SK-N-SH (cell line): ENCODE results near the gene KANSL2. TPM values are rescaled to one million over a fixed set of nuclear protein-coding genes. Genes with fewer than 3 reads are reported as not detected.

Source experiments
- CTCF ChIA-PET: fragments of 300-600, 350-600 bp; formaldehyde crosslinking; extraction: SDS; loops from one replicate; lab custom pipeline; 2021; lab: Yijun Ruan, JAX
- POLR2A ChIA-PET: fragments of 350-600 bp; sonication (Branson Sonifier 250); formaldehyde crosslinking; extraction: SDS; loops from one replicate; lab custom pipeline; 2020; ENCODE audit warnings: antibody characterized with exemption, inconsistent platforms; lab: Yijun Ruan, JAX
- DNase-seq: peaks from one replicate; pipeline ENCODE4 v3.0.0; 2012
- H2AFZ ChIP-seq: fragments of 200-600 bp; sonication (generic); 2 replicates; pipeline ENCODE4 v1.8.1; 2016; ENCODE audit warnings: antibody characterized with exemption, mild to moderate bottlenecking, low read depth
- H3F3A ChIP-seq: fragments of 200-600 bp; sonication (generic); replicated peaks from 2 replicates; pipeline ENCODE3; 2016; ENCODE audit warnings: antibody characterized with exemption, mild to moderate bottlenecking; ENCODE audit not compliant: insufficient read depth
- H3K27ac ChIP-seq, 2 experiments: fragments of 200-500 bp in 1 of 2; fragments of 200-600 bp in 1 of 2; sonication (Bioruptor generic) in 1 of 2; sonication (generic), shearing (Covaris generic) in 1 of 2; 2 replicates each; pipeline versions ENCODE4 v1.5.1 to v1.6.1; 2014 to 2016; ENCODE audit warnings: low read depth in 2 of 2, inconsistent platforms in 1 of 2, low read length in 1 of 2, mild to moderate bottlenecking in 1 of 2, mixed read lengths in 1 of 2
- H3K27me3 ChIP-seq: fragments of 200-600 bp; sonication (generic), shearing (Covaris generic); 2 replicates; pipeline ENCODE4 v1.6.1; 2016; ENCODE audit warnings: mixed run types; ENCODE audit not compliant: insufficient read depth
- H3K36me3 ChIP-seq, 2 experiments: fragments of 200-500 bp in 1 of 2; fragments of 200-600 bp in 1 of 2; sonication (Bioruptor generic) in 1 of 2; sonication (generic) in 1 of 2; replicated peaks in 1 of 2; 2 replicates each; pipeline versions ENCODE3 to v1.5.1; 2014 to 2016; ENCODE audit warnings: low read length in 1 of 2, mild to moderate bottlenecking in 1 of 2; ENCODE audit not compliant: insufficient read depth in 2 of 2, control insufficient read depth in 1 of 2
- H3K4me1 ChIP-seq, 2 experiments: fragments of 200-500 bp in 1 of 2; fragments of 200-600 bp in 1 of 2; sonication (Bioruptor generic) in 1 of 2; sonication (generic), shearing (Covaris generic) in 1 of 2; 2 replicates each; pipeline versions ENCODE4 v1.5.1 to v1.6.1; 2014 to 2016; ENCODE audit warnings: low read depth in 1 of 2, low read length in 1 of 2, mixed run types in 1 of 2; ENCODE audit not compliant: insufficient read depth in 2 of 2, control insufficient read depth in 1 of 2
- H3K4me2 ChIP-seq: fragments of 200-600 bp; sonication (generic), shearing (Covaris generic); 2 replicates; pipeline ENCODE4 v1.6.1; 2017; ENCODE audit warnings: mixed run types
- H3K4me3 ChIP-seq, 2 experiments: fragments of 200-500 bp in 1 of 2; fragments of 200-600 bp in 1 of 2; sonication (Bioruptor generic) in 1 of 2; sonication (generic), shearing (Covaris generic) in 1 of 2; 2 replicates each; pipeline versions ENCODE4 v1.5.1 to v1.8.1; 2014 to 2016; ENCODE audit warnings: low read depth in 2 of 2, inconsistent platforms in 1 of 2, low read length in 1 of 2, mild to moderate bottlenecking in 1 of 2, mixed read lengths in 1 of 2, moderate library complexity in 1 of 2
- H3K79me2 ChIP-seq: fragments of 200-600 bp; sonication (generic); 2 replicates; pipeline ENCODE4 v1.8.1; 2017; ENCODE audit warnings: mild to moderate bottlenecking; ENCODE audit not compliant: insufficient read depth
- H3K9ac ChIP-seq: fragments of 200-600 bp; sonication (generic); 2 replicates; pipeline ENCODE4 v1.6.1; 2017; ENCODE audit warnings: mixed run types
- H3K9me2 ChIP-seq: fragments of 200-600 bp; sonication (generic); 2 replicates; pipeline ENCODE4 v1.6.1; 2017; ENCODE audit warnings: mixed run types
- H3K9me3 ChIP-seq: fragments of 200-600 bp; sonication (generic); 2 replicates; pipeline ENCODE4 v1.6.1; 2017; ENCODE audit warnings: mixed run types, mild to moderate bottlenecking, moderate library complexity
- H4K20me1 ChIP-seq: fragments of 200-600 bp; sonication (generic); 2 replicates; pipeline ENCODE4 v1.6.1; 2017; ENCODE audit warnings: mild to moderate bottlenecking, mixed run types; ENCODE audit not compliant: insufficient read depth
- CHD2 ChIP-seq: fragments of 150-350 bp; IDR thresholded peaks from 2 replicates; pipeline ENCODE4 v1.6.1; 2018; ENCODE audit warnings: low read length; ENCODE audit not compliant: partially characterized antibody
- CTCF ChIP-seq: fragments of 200-600 bp; sonication (generic); IDR thresholded peaks from 2 replicates; pipeline ENCODE4 v1.6.1; 2017; ENCODE audit warnings: antibody characterized with exemption, mild to moderate bottlenecking, moderate library complexity
- ELF1 ChIP-seq: IDR thresholded peaks from 2 replicates; pipeline ENCODE4 v1.4.0; 2012
- FOXM1 ChIP-seq: IDR thresholded peaks from 2 replicates; pipeline ENCODE4 v1.4.0; 2012; ENCODE audit warnings: low read depth, mild to moderate bottlenecking
- IRF3 ChIP-seq: fragments of 150-350 bp; IDR thresholded peaks from 2 replicates; pipeline ENCODE4 v1.6.1; 2016; ENCODE audit warnings: mild to moderate bottlenecking, low read depth, low read length
- JUND ChIP-seq: IDR thresholded peaks from 2 replicates; pipeline ENCODE4 v1.4.0; 2012
- MAX ChIP-seq: IDR thresholded peaks from 2 replicates; pipeline ENCODE4 v1.4.0; 2012; ENCODE audit warnings: low read depth
- MXI1 ChIP-seq: IDR thresholded peaks from 2 replicates; pipeline ENCODE4 v1.6.1; 2012; ENCODE audit warnings: mild to moderate bottlenecking, low read depth, low read length, improper control_type of control experiment
- NFIC ChIP-seq: IDR thresholded peaks from 2 replicates; pipeline ENCODE4 v1.4.0; 2012; ENCODE audit warnings: borderline replicate concordance
- NRF1 ChIP-seq: IDR thresholded peaks from 2 replicates; pipeline ENCODE4 v1.6.1; 2012; ENCODE audit warnings: low read depth, mild to moderate bottlenecking, low read length
- PBX3 ChIP-seq: IDR thresholded peaks from 2 replicates; pipeline ENCODE4; 2012
- POLR2AphosphoS5 ChIP-seq: IDR thresholded peaks from 2 replicates; pipeline ENCODE4 v1.6.1; 2012; ENCODE audit warnings: low read depth, low read length
- RCOR1 ChIP-seq: fragments of 150-350 bp; IDR thresholded peaks from 2 replicates; pipeline ENCODE4 v1.6.1; 2017; ENCODE audit warnings: antibody characterized with exemption, low read length
- RFX5 ChIP-seq: IDR thresholded peaks from 2 replicates; pipeline ENCODE4 v1.6.1; 2012; ENCODE audit warnings: mild to moderate bottlenecking, improper control_type of control experiment, low read length
- RXRA ChIP-seq: IDR thresholded peaks from 2 replicates; pipeline ENCODE4 v1.4.0; 2012; ENCODE audit warnings: low read depth, mild to moderate bottlenecking, borderline replicate concordance
- SIN3A ChIP-seq: IDR thresholded peaks from 2 replicates; pipeline ENCODE4 v1.6.1; 2012; ENCODE audit warnings: low read depth, mild to moderate bottlenecking, low read length, moderate library complexity, borderline replicate concordance
- TAF1 ChIP-seq: IDR thresholded peaks from 2 replicates; pipeline ENCODE4 v1.6.1; 2012; ENCODE audit warnings: low read depth, mild to moderate bottlenecking, low read length, moderate library complexity, borderline replicate concordance
- TCF12 ChIP-seq: IDR thresholded peaks from 2 replicates; pipeline ENCODE4 v1.4.0; 2012
- USF2 ChIP-seq: fragments of 150-350 bp; IDR thresholded peaks from 2 replicates; pipeline ENCODE4 v1.6.1; 2017; ENCODE audit warnings: antibody characterized with exemption, low read length, low read depth, borderline replicate concordance
- whole genome bisulfite sequencing: methylation state at CpG from one replicate; pipeline ENCODE4 v1.1.6; 2017; ENCODE audit warnings: low lambda C conversion rate; 5-methylcytosine and 5-hydroxymethylcytosine counted together
- polyA plus RNA-seq, 3 experiments: library from polyadenylated mRNA; depleted of rRNA; stranded (reverse); fragments of >200 nt; gene quantifications; 2 replicates each; pipeline ENCODE4 v1.2.3, GENCODE V29; 2012
- TF ChIP-seq, protein P1 (sequence below): IDR thresholded peaks from 2 replicates; pipeline ENCODE4 v1.4.0; 2012; ENCODE audit warnings: low read depth, borderline replicate concordance

Gene KANSL2
- polyA plus RNA-seq, 1 of the 3 experiments (the other 2 are of a cell fraction): 32.8 TPM

GRCh38 chr12:48690990-48691389 lies 9.0 kb upstream of the KANSL2 start:
- Histone ChIP-seq H3K27me3 (no peaks in the 10 kb centered on the region), H3K9me3 (no peaks in the 10 kb centered on the region), H2AFZ (no peak overlapping the region), H3K4me2 (no peak overlapping the region), H3K4me3 (no peak overlapping the region), H3K27ac (no peak overlapping the region), H3F3A (peaks cover 28% of the 10 kb centered on the region), H3K9me2 (no peaks in the 10 kb centered on the region), H3K9ac (no peak overlapping the region), H3K4me1 (no peaks in the 10 kb centered on the region), H4K20me1 (peaks cover 11% of the 10 kb centered on the region), H3K36me3 (peaks cover 69 to 76% of the 10 kb centered on the region in 2 experiments), H3K79me2 (peaks cover 44% of the 10 kb centered on the region)
- no peak for DNase-seq
- 78% methylated on average over 4 of the region's 4 CpGs for WGBS
- POLR2A ChIA-PET: interaction anchor here (1.6 kb wide), 1 partner anchor 9 kb away, joined by 4 read pairs; the partner anchor contains the start of gene KANSL2
- CTCF ChIA-PET: interaction anchor here (1.3 kb wide), 1 partner anchor 62 kb away, joined by 3 read pairs; no protein-coding TSS in a partner anchor
- TF ChIP-seq NRF1: no peak
- TF ChIP-seq FOXM1: no peak
- TF ChIP-seq, protein P1, sequence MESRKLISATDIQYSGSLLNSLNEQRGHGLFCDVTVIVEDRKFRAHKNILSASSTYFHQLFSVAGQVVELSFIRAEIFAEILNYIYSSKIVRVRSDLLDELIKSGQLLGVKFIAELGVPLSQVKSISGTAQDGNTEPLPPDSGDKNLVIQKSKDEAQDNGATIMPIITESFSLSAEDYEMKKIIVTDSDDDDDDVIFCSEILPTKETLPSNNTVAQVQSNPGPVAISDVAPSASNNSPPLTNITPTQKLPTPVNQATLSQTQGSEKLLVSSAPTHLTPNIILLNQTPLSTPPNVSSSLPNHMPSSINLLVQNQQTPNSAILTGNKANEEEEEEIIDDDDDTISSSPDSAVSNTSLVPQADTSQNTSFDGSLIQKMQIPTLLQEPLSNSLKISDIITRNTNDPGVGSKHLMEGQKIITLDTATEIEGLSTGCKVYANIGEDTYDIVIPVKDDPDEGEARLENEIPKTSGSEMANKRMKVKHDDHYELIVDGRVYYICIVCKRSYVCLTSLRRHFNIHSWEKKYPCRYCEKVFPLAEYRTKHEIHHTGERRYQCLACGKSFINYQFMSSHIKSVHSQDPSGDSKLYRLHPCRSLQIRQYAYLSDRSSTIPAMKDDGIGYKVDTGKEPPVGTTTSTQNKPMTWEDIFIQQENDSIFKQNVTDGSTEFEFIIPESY: no peak
- TF ChIP-seq TCF12: no peak
- no peak for TF ChIP-seq JUND
- TF ChIP-seq POLR2AphosphoS5: no peak
- TF ChIP-seq CTCF: no peak
- TF ChIP-seq TAF1: no peak
- TF ChIP-seq ELF1: no peak
- TF ChIP-seq RXRA: no peak
- TF ChIP-seq NFIC: no peak
- no peak for TF ChIP-seq SIN3A
- no peak for TF ChIP-seq CHD2
- no peak for TF ChIP-seq RFX5
- TF ChIP-seq MAX: no peak
- TF ChIP-seq USF2: no peak
- no peak for TF ChIP-seq RCOR1
- no peak for TF ChIP-seq IRF3
- no peak for TF ChIP-seq PBX3
- TF ChIP-seq MXI1: no peak
